ENCODE data around the gene FAF1.
"Not testable (repeated sequence)": the region's sequence is repeated elsewhere in the genome, so short reads cannot be mapped to it uniquely, and the experiment has no call there.

Gene FAF1

GRCh38 chr1:50783286-50783685, 176.8 kb downstream of the FAF1 start:
- no peak for DNase-seq (ENCODE audit: low read depth in 2 of 3, low spot score in 1 of 3)

GRCh38 chr1:50780797-50781196, 179.3 kb downstream of the FAF1 start:
- no peak for DNase-seq (ENCODE audit: low read depth in 2 of 3, low spot score in 1 of 3)

GRCh38 chr1:50779801-50780200, 180.3 kb downstream of the FAF1 start:
- no peak for DNase-seq (ENCODE audit: low read depth in 2 of 3, low spot score in 1 of 3)

GRCh38 chr1:50775740-50776139, 184.3 kb downstream of the FAF1 start:
- no peak for DNase-seq (ENCODE audit: low read depth in 2 of 3, low spot score in 1 of 3)

- DNase-seq (ENCODE audit: low read depth in 2 of 3, low spot score in 1 of 3), result peak in 1 of 3 donors; percentile 20
Observed at GRCh38 chr1:50774759-50775351, 185.2 kb downstream of the FAF1 start.

GRCh38 chr1:50766688-50767087, 193.4 kb downstream of the FAF1 start:
- DNase-seq (ENCODE audit: low read depth in 2 of 3, low spot score in 1 of 3), result no peak

GRCh38 chr1:50756543-50756942, 203.5 kb downstream of the FAF1 start:
- not testable (repeated sequence) for DNase-seq (ENCODE audit: low read depth in 2 of 3, low spot score in 1 of 3)

- not testable (repeated sequence) for DNase-seq (ENCODE audit: low read depth in 2 of 3, low spot score in 1 of 3)
Observed at GRCh38 chr1:50754764-50755163, 205.3 kb downstream of the FAF1 start.

GRCh38 chr1:50750021-50750619, 209.9 kb downstream of the FAF1 start:
- DNase-seq (ENCODE audit: low read depth in 2 of 3, low spot score in 1 of 3), result no peak

GRCh38 chr1:50747394-50747793, 212.7 kb downstream of the FAF1 start:
- no peak for DNase-seq (ENCODE audit: low read depth in 2 of 3, low spot score in 1 of 3)

GRCh38 chr1:50742523-50742922, 217.5 kb downstream of the FAF1 start:
- DNase-seq (ENCODE audit: low read depth in 2 of 3, low spot score in 1 of 3), result no peak

- DNase-seq (ENCODE audit: low read depth in 2 of 3, low spot score in 1 of 3), result no peak
Observed at GRCh38 chr1:50739125-50739524, 220.9 kb downstream of the FAF1 start.

- DNase-seq (ENCODE audit: low read depth in 2 of 3, low spot score in 1 of 3), result no peak
Observed at GRCh38 chr1:50735443-50735842, 224.6 kb downstream of the FAF1 start.

GRCh38 chr1:50727578-50727977, 232.5 kb downstream of the FAF1 start:
- DNase-seq (ENCODE audit: low read depth in 2 of 3, low spot score in 1 of 3), result not testable (repeated sequence)

GRCh38 chr1:50724626-50725286, 235.3 kb downstream of the FAF1 start:
- DNase-seq (ENCODE audit: low read depth in 2 of 3, low spot score in 1 of 3), result no peak

GRCh38 chr1:50720457-50721053, 239.5 kb downstream of the FAF1 start:
- no peak for DNase-seq (ENCODE audit: low read depth in 2 of 3, low spot score in 1 of 3)

GRCh38 chr1:50719126-50719525, 240.9 kb downstream of the FAF1 start:
- no peak for DNase-seq (ENCODE audit: low read depth in 2 of 3, low spot score in 1 of 3)

- DNase-seq (ENCODE audit: low read depth in 2 of 3, low spot score in 1 of 3), result no peak
Observed at GRCh38 chr1:50717327-50717726, 242.7 kb downstream of the FAF1 start.

- not testable (repeated sequence) for DNase-seq (ENCODE audit: low read depth in 2 of 3, low spot score in 1 of 3)
Observed at GRCh38 chr1:50716455-50716854, 243.6 kb downstream of the FAF1 start.

- no peak for DNase-seq (ENCODE audit: low read depth in 2 of 3, low spot score in 1 of 3)
Observed at GRCh38 chr1:50710099-50710498, 250.0 kb downstream of the FAF1 start.

- DNase-seq (ENCODE audit: low read depth in 2 of 3, low spot score in 1 of 3), result no peak
Observed at GRCh38 chr1:50707824-50708223, 252.2 kb downstream of the FAF1 start.

GRCh38 chr1:50705699-50706098, 254.4 kb downstream of the FAF1 start:
- DNase-seq (ENCODE audit: low read depth in 2 of 3, low spot score in 1 of 3), result no peak

All from stimulated activated CD4-positive, alpha-beta T cell treated with anti-CD3 and anti-CD28 coated beads, Interleukin-12 subunit alpha, Interleukin-12 subunit beta, amount 100 ng/mL, for 48 hours (primary cell).